Activated CD8-positive, alpha-beta memory T cell treated with anti-CD3 and anti-CD28 coated beads for 1 hour (primary cell): ENCODE data around the gene SRGAP2.
"Not testable (repeated sequence)": the region's sequence is repeated elsewhere in the genome, so short reads cannot be mapped to it uniquely, and the experiment has no call there.

Experiments
- DNase-seq, 2 donors: peaks; one replicate each; pipeline ENCODE4 v3.0.0-alpha.2; 2020; ENCODE audit warnings: low read depth in 1 of 2; ENCODE audit errors: extremely low read depth in 1 of 2

The SRGAP2 gene

GRCh38 chr1:206203364-206204158, at the start of gene SRGAP2:
Gene SRGAP2, plus strand, starts transcription at chr1:206203541. Its CDS starts 2,430 bp downstream, at chr1:206205971.
- peak in 1 of 2 donors; percentile 1 for DNase-seq

GRCh38 chr1:206167350-206168029, 35.9 kb upstream of the SRGAP2 start:
- not testable (repeated sequence) for DNase-seq

GRCh38 chr1:206169794-206170193, 33.5 kb upstream of the SRGAP2 start:
- not testable (repeated sequence) for DNase-seq

- not testable (repeated sequence) for DNase-seq
Observed at GRCh38 chr1:206173110-206173719, 30.1 kb upstream of the SRGAP2 start.

- not testable (repeated sequence) for DNase-seq
Observed at GRCh38 chr1:206174182-206174868, 29.0 kb upstream of the SRGAP2 start.

DNA sequence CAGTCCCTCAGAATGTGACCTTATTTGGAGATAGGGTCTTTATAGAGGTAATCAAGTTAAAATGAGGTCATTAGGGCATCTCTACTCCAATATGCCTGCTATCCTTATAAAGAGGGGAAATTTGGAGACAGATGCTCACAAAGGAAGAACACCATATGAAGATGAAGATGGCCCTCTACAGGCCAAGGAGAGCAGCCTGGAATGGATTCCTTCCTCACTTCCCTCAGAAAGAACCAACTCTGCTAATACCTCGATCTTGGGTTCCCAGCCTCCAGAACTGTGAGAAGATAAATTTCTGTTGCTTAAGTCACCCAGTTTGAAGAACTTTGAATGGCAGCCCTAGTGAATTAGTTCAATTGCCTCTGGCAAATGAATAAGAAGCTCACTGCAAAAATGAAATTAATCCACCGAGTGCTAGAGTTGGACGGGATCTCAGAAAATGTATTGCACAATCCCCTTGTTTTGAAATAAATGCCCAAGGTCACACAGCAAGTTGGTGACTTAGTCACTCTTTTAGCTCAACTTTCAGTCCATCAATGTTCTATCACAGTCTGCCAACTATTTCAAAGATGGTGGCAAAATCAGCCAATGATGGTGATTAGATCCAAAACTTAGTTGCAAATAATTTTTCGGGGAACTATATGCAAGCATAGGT, 27.8 kb upstream of the SRGAP2 start:
- not testable (repeated sequence) for DNase-seq

DNA sequence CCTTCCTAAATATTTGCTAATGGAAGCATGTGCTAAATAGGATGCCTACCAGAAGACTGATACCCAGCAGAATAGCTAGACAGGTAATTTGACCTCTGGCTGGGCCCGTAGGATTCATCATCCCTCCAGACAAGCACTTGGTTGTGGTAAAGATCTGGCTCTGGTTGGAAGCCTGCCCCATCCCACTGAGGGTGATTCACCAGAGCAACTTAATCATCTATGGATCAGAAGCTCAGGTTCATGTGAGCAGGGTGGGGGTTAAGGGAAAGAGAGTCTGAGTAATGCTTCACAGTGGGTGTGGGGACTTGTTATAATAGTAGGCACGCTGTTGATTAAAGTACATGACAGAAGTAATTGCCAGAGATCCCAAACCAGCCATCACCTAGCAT, 27.2 kb upstream of the SRGAP2 start:
- not testable (repeated sequence) for DNase-seq

DNA sequence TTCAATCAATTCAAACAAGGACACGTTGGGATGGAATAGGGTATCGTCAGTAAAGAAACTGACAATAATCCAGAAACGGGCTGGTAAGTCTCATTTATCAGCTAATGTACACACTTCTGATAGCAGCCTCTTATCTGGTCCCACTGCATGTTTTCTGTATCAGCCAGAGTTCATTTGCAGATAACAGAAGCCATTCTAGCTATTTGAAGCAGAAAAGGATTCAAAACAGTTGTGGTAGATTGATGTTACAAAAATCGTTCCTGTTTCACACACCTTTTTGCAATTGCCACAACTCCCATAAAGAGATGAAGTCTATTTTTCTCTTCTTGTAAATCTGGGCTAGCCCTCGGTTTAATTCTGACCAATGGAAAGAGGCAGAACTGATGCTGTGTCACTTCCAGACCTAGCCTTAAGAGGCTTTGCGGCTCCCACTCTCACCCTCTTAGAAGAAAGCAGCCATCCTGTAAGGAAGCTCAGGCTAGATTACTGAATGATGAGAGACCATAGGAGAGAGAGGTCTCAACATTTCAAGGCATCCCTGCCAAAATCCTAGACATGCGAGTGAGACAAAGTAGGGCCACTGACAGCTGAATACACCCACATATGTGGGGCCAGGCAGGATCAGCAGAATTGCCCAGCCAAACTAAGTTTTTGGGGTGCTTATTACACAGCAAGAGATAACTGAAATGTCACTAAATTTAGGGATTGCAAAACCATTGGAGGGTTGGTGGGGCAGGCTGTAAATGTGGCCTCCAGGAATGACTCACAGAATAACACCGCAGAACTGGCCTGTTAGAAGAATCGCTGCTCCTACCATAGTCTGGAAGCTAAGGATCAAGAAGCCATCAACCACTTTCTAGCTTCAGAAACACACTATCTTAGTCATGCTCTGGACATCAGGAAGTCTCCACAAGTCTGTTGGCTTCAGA, 25.0 kb upstream of the SRGAP2 start:
- DNase-seq, result not testable (repeated sequence)

- not testable (repeated sequence) for DNase-seq
Observed at GRCh38 chr1:206179666-206180065, 23.7 kb upstream of the SRGAP2 start.

- DNase-seq, result not testable (repeated sequence)
Observed at GRCh38 chr1:206182368-206183317, 20.7 kb upstream of the SRGAP2 start.

DNA sequence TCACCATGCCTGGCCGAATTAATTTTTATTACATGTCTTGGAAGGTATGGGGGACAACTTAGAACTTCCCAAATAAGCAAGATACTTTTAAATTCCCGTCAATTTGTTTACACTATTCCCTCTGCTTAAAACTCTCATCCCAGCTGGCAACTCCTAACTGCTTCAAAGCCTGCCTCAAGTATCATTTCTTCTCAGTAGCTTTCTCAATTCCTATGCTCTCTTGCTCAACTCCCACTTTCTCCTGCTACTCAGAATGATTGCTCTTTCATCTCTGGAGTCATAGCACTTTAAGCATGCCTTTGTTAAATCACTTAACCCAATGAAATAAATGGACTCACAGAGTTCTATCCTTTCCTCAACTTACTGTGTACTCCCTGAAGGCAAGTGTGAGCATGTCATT, 19.6 kb upstream of the SRGAP2 start:
- not testable (repeated sequence) for DNase-seq

- DNase-seq, result not testable (repeated sequence)
Observed at GRCh38 chr1:206185778-206186177, 17.6 kb upstream of the SRGAP2 start.

DNA sequence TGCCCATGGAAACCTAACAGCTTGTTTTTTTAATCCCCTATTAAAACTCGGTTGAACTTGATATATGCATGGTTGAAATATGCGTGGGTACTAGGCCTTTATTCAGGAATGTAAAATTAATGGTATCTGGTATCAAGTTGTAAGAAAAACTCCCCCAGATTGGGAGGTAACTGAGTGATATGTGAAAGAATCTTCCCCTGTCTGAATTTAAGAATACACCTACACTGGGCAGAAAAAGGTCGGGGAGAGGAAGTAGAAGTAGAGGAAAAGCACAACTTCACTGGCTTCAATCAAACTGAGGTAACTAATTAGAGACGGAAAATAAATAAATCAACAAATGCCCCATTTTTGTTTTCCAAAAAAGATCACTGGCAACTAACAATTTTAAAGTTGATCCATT, 16.5 kb upstream of the SRGAP2 start:
- not testable (repeated sequence) for DNase-seq

- DNase-seq, result not testable (repeated sequence)
Observed at GRCh38 chr1:206195182-206195581, 8.2 kb upstream of the SRGAP2 start.

GRCh38 chr1:206196748-206197424, 6.5 kb upstream of the SRGAP2 start:
- DNase-seq, result not testable (repeated sequence)

- peak; percentile 85 to 92 for DNase-seq
Observed at GRCh38 chr1:206202789-206203363, 465 bp upstream of the SRGAP2 start, which contains the start of gene FAM72A. Gene FAM72A, minus strand, starts transcription at chr1:206202839. Its CDS starts 814 bp downstream, at chr1:206202025.

GRCh38 chr1:206204159-206204511, 794 bp downstream of the SRGAP2 start:
- DNase-seq, result not testable (repeated sequence)
